Measurements from ENCODE around the gene ABTB2.

DNA sequence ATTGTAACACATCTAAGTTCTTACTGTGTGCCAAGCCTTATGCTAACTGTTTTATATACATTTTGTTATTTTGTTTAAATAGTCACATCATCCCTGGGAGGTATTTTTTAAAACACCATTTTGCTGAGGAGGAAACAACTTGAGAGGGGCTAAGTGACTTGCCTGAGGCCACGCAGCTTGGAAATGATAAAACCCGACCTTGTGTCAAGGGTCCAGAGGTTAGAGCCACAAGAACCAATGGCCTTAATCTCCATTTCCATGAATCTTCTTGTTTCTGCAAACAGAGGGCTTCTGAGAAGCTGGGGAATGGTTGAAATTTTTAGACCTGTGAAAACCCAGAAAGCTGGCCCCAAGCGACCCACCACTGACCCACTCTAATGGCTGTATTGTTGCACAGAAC, 16.7 kb downstream of the ABTB2 start:
- TF ChIP-seq, protein P1, sequence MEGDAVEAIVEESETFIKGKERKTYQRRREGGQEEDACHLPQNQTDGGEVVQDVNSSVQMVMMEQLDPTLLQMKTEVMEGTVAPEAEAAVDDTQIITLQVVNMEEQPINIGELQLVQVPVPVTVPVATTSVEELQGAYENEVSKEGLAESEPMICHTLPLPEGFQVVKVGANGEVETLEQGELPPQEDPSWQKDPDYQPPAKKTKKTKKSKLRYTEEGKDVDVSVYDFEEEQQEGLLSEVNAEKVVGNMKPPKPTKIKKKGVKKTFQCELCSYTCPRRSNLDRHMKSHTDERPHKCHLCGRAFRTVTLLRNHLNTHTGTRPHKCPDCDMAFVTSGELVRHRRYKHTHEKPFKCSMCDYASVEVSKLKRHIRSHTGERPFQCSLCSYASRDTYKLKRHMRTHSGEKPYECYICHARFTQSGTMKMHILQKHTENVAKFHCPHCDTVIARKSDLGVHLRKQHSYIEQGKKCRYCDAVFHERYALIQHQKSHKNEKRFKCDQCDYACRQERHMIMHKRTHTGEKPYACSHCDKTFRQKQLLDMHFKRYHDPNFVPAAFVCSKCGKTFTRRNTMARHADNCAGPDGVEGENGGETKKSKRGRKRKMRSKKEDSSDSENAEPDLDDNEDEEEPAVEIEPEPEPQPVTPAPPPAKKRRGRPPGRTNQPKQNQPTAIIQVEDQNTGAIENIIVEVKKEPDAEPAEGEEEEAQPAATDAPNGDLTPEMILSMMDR (IDR thresholded peaks at IDR 0.05), result no peak
- TF ChIP-seq POLR2AphosphoS5 (IDR thresholded peaks at IDR 0.05) (no peak), POLR2A (IDR thresholded peaks at IDR 0.05) (no peak), EP300 (IDR thresholded peaks at IDR 0.05) (no peak)
